HL-60 (cell line): ENCODE measurements around the gene PHACTR3.
"Not testable (repeated sequence)": the region's sequence is repeated elsewhere in the genome, so short reads cannot be mapped to it uniquely, and the experiment has no call there.

ENCODE experiments used
- CTCF ChIP-seq: IDR thresholded peaks from one replicate; pipeline ENCODE4 v1.5.1; 2011; ENCODE audit warnings: low read length, control low read depth, inconsistent platforms; ENCODE audit not compliant: insufficient read depth
- GABPA ChIP-seq: IDR thresholded peaks from 2 replicates; pipeline ENCODE4 v1.6.1; 2012; ENCODE audit warnings: low read depth
- POLR2AphosphoS5 ChIP-seq: IDR thresholded peaks from 2 replicates; pipeline ENCODE4 v1.6.1; 2012; ENCODE audit warnings: low read depth
- REST ChIP-seq: IDR thresholded peaks from 2 replicates; pipeline ENCODE4 v1.6.1; 2012; ENCODE audit warnings: low read depth; ENCODE audit not compliant: insufficient replicate concordance
- SPI1 ChIP-seq: IDR thresholded peaks from 2 replicates; pipeline ENCODE4 v1.6.1; 2012; ENCODE audit warnings: low read depth, mild to moderate bottlenecking, borderline replicate concordance

GRCh38 chr20:59856941-59857340, 252.6 kb downstream of the PHACTR3 start:
- not testable (repeated sequence) for TF ChIP-seq CTCF, REST, GABPA, POLR2AphosphoS5, SPI1
